GM18858 (cell line): ENCODE results near the gene EPB41.

Experiments used
- ATAC-seq: cut with Tn5 transposase; IDR thresholded peaks from one replicate; pipeline ENCODE4 v1.9.1; 2021; ENCODE audit not compliant: unreplicated experiment

The EPB41 gene

GRCh38 chr1:28973596-28974421, 59.4 kb downstream of the EPB41 start:
- ATAC-seq = no peak

GRCh38 chr1:28974432-28974831, 60.1 kb downstream of the EPB41 start:
- no peak for ATAC-seq

- ATAC-seq = no peak
Observed at GRCh38 chr1:28976248-28976647, 61.9 kb downstream of the EPB41 start.

- no peak for ATAC-seq
Observed at GRCh38 chr1:28981210-28981609, 66.8 kb downstream of the EPB41 start.

- no peak for ATAC-seq
Observed at GRCh38 chr1:28982198-28982597, 67.8 kb downstream of the EPB41 start.

- no peak for ATAC-seq
Observed at GRCh38 chr1:28983091-28983490, 68.7 kb downstream of the EPB41 start.

- no peak for ATAC-seq
Observed at GRCh38 chr1:28983509-28984310, 69.3 kb downstream of the EPB41 start.

GRCh38 chr1:28984311-28984684, 69.9 kb downstream of the EPB41 start:
- no peak for ATAC-seq

- ATAC-seq = no peak
Observed at GRCh38 chr1:28985427-28985826, 71.1 kb downstream of the EPB41 start.

GRCh38 chr1:28986306-28986910, 72.0 kb downstream of the EPB41 start:
- no peak for ATAC-seq

GRCh38 chr1:29002792-29003191, 88.4 kb downstream of the EPB41 start:
- ATAC-seq = no peak

- no peak for ATAC-seq
Observed at GRCh38 chr1:29004288-29004687, 89.9 kb downstream of the EPB41 start.

GRCh38 chr1:29004798-29005197, 90.4 kb downstream of the EPB41 start:
- ATAC-seq = no peak

- ATAC-seq = no peak
Observed at GRCh38 chr1:29011775-29012174, 97.4 kb downstream of the EPB41 start.

- no peak for ATAC-seq
Observed at GRCh38 chr1:29017235-29017634, 102.9 kb downstream of the EPB41 start.

- no peak for ATAC-seq
Observed at GRCh38 chr1:29017975-29018712, 103.8 kb downstream of the EPB41 start.

- no peak for ATAC-seq
Observed at GRCh38 chr1:29022620-29023019, 108.3 kb downstream of the EPB41 start.

GRCh38 chr1:29029667-29030066, 115.3 kb downstream of the EPB41 start:
- no peak for ATAC-seq

GRCh38 chr1:29032841-29033240, 118.5 kb downstream of the EPB41 start:
- ATAC-seq = no peak

GRCh38 chr1:29033829-29034466, 119.6 kb downstream of the EPB41 start:
- no peak for ATAC-seq
